Uterus (tissue), 2 donors: ENCODE data around the gene SUPT4H1.

Experiments
- CTCF ChIP-seq, 4 experiments: fragments of 200-600 bp in 2 of 4; fragments of 450-650 bp in 2 of 4; sonication (generic) in 2 of 4; IDR thresholded peaks; one replicate each; pipeline ENCODE4 v1.5.1; 2016 to 2019; ENCODE audit warnings: antibody characterized with exemption in 4 of 4, mild to moderate bottlenecking in 2 of 4, moderate library complexity in 1 of 4
- POLR2A ChIP-seq, 2 donors: fragments of 450-650 bp; IDR thresholded peaks; one replicate each; pipeline ENCODE4 v1.6.1; 2016; ENCODE audit warnings: antibody characterized with exemption in 2 of 2, mild to moderate bottlenecking in 1 of 2, moderate library complexity in 1 of 2

- TF ChIP-seq POLR2A (IDR thresholded peaks at IDR 0.05) = no peak
- TF ChIP-seq CTCF (IDR thresholded peaks at IDR 0.05) = no peak
These were observed 47.1 kb downstream of the SUPT4H1 start for GRCh38 chr17:58304750-58305486.
